GM10248 (cell line): ENCODE measurements around the gene RFTN1.

ENCODE experiments used
- CTCF ChIA-PET: fragments of 300-600 bp; sonication (Branson Sonifier 250); formaldehyde crosslinking; extraction: SDS; loops from one replicate; lab custom pipeline; 2021; ENCODE audit warnings: antibody characterized with exemption; lab: Yijun Ruan, JAX
- POLR2A ChIA-PET: fragments of 350-650 bp; sonication (Branson Sonifier 250); formaldehyde crosslinking; extraction: SDS; loops from one replicate; lab custom pipeline; 2020; ENCODE audit warnings: antibody characterized with exemption; lab: Yijun Ruan, JAX
- DNase-seq: peaks from one replicate; pipeline ENCODE4 v3.0.0; 2012; ENCODE audit errors: extremely low spot score
- TF ChIP-seq, protein P1 (sequence below): IDR thresholded peaks from 2 replicates; pipeline ENCODE4 v1.5.1; 2012; ENCODE audit warnings: mild to moderate bottlenecking, low read depth; ENCODE audit errors: extremely low read depth, missing control alignments, control extremely low read depth

The RFTN1 gene

DNA sequence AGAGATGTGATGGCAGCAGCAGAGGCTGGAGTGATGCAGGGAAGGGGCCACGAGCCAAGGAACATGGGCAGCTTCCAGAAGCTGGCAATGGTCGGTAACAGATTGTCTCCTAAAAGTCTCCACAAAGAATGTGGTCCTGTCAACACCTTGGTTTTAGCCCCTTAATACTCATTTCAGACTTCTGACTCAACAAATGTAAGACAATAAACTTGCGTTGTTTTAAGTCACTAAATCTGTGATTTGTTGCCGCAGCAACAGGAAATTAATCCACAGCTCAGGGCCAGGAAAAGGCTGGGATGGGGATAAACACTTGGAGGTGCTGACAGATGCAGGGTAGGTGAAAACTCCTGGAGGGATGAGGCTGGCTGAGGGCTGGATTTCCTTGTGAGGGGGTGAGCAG, 178.6 kb downstream of the RFTN1 start:
- no peak for DNase-seq
- ChIA-PET POLR2A (no interaction called here), CTCF (interaction anchor here (1.9 to 3.6 kb wide), 3 partner anchors 15 to 30 kb away, joined by 4 to 16 read pairs (median 6); no protein-coding TSS in a partner anchor)
- TF ChIP-seq, protein P1, sequence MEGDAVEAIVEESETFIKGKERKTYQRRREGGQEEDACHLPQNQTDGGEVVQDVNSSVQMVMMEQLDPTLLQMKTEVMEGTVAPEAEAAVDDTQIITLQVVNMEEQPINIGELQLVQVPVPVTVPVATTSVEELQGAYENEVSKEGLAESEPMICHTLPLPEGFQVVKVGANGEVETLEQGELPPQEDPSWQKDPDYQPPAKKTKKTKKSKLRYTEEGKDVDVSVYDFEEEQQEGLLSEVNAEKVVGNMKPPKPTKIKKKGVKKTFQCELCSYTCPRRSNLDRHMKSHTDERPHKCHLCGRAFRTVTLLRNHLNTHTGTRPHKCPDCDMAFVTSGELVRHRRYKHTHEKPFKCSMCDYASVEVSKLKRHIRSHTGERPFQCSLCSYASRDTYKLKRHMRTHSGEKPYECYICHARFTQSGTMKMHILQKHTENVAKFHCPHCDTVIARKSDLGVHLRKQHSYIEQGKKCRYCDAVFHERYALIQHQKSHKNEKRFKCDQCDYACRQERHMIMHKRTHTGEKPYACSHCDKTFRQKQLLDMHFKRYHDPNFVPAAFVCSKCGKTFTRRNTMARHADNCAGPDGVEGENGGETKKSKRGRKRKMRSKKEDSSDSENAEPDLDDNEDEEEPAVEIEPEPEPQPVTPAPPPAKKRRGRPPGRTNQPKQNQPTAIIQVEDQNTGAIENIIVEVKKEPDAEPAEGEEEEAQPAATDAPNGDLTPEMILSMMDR, result no peak

DNA sequence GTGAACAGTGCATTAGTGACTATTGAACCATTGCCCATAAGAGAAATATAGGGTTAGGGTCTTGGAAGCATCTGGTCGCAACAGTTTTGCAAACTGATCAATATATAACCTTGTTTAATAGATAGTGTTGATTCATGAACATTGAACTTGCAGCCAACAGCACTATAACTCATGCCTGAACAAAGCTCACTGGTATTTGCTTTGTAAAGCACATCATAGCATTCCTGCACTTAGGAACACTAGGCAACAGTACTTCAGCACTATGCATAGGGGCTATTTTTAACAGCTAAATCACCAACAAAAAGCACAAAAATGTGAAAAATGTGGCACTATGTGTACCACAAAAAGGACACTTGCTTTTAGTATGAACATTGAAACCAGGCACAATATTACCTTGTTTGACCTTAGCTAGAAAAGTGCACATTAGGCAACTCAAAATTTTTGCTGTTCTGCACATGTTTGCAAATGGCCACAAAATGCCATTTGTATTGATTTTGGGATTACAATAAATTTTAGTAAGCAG, 180.5 kb downstream of the RFTN1 start:
- TF ChIP-seq, protein P1, result no peak
- no peak for DNase-seq
- POLR2A ChIA-PET, result no interaction called here
- CTCF ChIA-PET, result interaction anchor here (0.7 to 3.6 kb wide), 2 partner anchors 13 to 43 kb away, joined by 3 to 16 read pairs; no protein-coding TSS in a partner anchor

DNA sequence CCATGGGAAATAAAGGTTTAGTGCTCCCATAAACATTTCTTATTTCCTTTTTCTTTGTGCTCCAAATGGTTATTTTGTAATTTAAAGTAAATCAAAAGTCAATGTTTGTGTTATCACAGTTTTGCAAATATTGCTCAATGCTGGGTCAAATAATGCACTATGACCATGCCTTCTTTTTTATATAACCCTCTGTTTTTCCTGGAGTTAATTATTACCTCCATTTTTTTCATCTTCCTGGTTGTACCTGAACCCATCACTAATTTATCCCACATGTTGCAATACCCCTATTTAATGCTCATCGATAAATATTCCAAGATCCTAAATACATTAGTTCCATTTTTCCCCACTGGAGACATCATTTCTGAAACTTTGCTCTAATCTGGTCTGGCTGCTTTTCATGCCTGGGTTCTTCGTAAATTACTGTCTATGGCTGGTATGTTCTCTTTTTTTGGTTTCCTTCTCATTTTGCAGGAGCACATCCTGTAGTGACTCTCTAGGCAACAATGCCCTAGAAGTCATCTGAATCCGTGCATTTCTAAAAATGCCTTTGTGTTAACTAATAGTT, 182.1 kb downstream of the RFTN1 start:
- ChIA-PET CTCF (no interaction called here), POLR2A (no interaction called here)
- TF ChIP-seq, protein P1, result no peak
- no peak for DNase-seq

DNA sequence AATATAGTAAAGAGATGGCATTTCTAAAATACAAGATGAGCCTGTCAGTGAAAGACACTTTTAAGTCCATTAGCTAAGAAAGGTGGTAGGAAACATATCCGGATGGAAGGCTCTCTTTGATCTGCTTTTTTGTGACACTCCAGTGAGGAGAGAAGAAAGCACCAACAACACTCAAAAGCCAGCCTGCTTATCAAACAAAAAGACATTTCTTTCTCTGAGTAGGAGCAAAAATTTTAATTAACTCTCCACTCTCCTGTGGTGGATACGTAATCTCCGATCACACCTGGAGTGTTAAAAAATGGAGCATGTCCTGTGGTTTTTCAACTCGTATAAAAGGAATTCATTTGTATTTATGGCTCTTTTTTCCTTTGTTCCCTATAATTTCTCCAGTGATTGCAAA, 183.1 kb downstream of the RFTN1 start:
- ChIA-PET CTCF (interaction anchor here (0.9 kb wide), 1 partner anchor 10 kb away, joined by 5 read pairs; no protein-coding TSS in a partner anchor), POLR2A (no interaction called here)
- no peak for DNase-seq
- TF ChIP-seq, protein P1, result no peak

DNA sequence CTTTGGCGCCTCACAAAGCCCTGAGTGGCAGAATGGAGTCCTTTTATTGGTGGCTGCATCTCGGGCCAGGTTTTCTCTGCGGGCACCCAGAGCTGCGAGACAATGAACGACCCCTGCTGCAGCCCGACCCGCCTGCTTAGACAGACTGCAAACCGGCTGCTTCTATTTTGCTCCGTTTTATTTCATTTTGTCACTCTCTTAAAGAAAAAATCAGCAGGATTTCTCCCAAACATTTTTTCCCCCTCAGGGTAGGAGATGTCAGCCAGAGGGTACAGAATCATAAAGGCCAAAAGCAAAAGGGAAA, 183.7 kb downstream of the RFTN1 start:
- CTCF ChIA-PET, result interaction anchor here (0.9 kb wide), 1 partner anchor 9 kb away, joined by 5 read pairs; no protein-coding TSS in a partner anchor
- DNase-seq, result no peak
- POLR2A ChIA-PET, result no interaction called here
- TF ChIP-seq, protein P1, result no peak

DNA sequence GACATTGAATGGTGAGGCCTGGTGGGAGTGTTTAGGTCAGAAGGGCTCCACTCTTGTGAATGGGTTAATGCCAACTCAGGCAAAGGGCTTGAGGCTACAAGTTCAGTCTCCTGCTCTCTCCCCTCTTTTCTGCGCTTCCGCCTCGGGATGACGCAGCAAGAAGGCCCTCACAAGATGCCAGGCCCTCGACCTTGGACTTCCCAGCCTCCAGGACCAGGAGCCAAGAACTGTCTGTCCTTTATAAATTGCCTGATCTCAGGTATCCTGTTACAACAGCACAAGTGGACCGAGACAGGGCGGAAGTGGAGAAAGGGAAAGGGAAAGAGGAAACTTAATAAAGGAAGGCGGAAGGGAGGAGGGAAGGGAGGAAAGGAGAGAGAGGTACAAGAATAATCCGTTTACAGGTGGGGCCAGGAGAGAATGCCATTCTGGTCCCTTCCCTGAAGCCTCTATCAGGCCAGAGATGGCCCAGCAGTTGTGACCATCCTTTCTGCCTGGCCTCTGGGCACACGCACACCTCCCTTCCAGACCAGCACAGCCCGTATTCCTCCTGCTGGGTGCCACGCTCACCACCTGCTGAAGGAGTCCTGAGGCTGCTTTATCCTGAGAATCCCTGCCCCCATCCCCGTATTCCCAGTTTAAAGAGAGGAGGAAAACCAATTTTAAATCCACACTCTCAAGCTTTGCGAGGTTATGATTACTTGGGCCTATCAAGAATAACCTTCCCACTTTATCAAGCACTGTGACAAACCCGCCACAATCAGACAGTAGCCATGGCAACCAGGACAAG, 184.3 kb downstream of the RFTN1 start:
- ChIA-PET POLR2A (no interaction called here), CTCF (interaction anchor here (0.9 to 1.0 kb wide), 2 partner anchors 9 to 28 kb away, joined by 3 to 5 read pairs; no protein-coding TSS in a partner anchor)
- TF ChIP-seq, protein P1, result no peak
- DNase-seq, result no peak
